ENCODE results near the gene ZDHHC21.

The ZDHHC21 gene

DNA sequence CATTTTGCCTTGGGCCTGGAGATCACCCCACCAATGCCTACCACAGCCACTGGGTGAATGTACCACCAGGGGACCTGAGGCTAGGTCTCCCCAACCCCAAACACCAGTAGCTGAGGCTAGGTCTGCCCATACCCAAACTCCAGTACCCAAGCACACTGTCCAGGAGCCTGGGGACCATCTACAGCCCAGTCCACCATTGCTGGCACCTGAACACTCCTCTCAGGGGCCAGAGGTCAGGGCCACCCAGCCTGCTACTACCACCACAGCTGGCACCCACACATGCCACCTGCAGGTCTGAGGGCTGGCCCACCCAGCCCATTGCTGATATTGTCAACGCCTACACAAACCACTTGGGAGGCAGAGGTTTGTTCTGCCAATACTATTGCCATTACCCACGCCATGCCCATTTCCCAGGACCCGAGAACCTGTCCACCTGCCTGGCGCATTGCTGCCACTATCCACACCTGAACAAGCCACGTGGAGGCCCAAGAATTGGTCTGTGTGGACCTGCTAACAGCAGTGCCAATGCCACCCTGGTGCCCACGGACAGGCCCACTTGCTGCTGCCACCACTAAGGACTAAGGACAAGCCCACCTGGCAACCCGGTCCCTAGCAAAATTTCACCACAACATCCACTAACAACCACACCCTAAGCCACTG lies 59.2 kb downstream of the ZDHHC21 start:
- no peak for DNase-seq
- intact Hi-C loops (cut with DNase I): no loop called here

DNA sequence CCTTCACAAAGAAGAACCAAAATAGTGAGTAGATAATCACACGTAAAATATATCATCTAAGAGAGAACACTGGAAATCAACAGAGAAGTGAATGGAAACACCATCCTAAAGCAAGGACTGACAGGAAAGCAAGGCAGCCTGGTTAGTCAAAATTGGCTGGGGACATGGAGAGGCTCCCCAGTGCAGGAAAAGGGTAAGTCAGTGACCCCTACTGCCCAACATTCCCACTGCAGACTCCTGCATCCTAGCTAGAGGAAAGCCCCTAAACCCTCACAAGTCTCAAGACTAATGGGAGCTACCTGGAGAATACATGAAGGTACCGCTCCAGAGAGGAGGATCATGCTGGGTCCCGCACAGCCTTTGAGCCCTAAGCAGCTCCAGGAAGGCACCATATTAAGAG lies 60.1 kb downstream of the ZDHHC21 start:
- intact Hi-C loops (cut with DNase I): no loop called here
- no peak for DNase-seq

- intact Hi-C loops (cut with DNase I): no loop called here
- peak in 2 of 42 donors; percentile 6 to 44 for DNase-seq
Observed at GRCh38 chr9:14627513-14627912, 65.7 kb downstream of the ZDHHC21 start.

GRCh38 chr9:14618836-14619420 lies 74.3 kb downstream of the ZDHHC21 start:
- intact Hi-C loops (cut with DNase I): no loop called here
- DNase-seq: no peak

DNA sequence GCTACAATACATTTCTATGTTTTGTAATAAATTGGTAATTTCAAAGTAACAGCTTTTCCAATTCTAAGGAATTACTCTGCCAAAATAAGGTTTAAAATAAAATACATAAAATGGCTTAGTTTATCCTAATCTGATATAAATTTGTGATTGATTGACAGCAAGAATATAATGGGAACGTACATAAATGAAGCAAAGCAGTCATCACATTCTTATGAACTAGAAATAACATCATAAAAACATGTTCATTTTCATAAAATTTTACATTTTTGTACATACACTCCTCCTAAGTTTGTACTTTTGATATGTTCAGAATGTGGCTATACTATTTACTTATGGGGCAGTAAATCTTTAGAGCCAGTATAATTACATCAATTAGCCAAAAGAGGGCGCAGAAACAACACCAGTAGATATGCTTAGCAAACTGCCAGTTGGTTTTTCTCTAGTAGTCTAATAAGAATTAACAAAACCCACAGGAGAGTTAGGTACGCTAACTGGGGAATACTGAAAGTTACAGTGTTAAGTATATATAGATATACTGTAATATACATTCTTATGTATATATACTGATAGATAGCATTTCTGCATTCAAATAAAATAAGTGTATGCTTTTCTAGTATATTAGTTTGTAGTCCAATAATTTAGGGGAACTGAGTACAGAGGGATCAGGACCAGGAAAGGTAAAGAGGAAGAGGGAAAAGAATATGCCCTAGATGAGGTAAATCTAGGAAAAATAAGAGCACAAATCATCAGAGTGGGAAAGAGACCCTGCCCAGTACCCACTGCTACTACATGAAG lies 76.8 kb downstream of the ZDHHC21 start:
- intact Hi-C loops (cut with DNase I): no loop called here
- peak in 3 of 42 donors; percentile 9 to 19 (median 18) for DNase-seq

- intact Hi-C loops (cut with DNase I): no loop called here
- no peak for DNase-seq
Observed at GRCh38 chr9:14608540-14608939, 84.7 kb downstream of the ZDHHC21 start.

DNA sequence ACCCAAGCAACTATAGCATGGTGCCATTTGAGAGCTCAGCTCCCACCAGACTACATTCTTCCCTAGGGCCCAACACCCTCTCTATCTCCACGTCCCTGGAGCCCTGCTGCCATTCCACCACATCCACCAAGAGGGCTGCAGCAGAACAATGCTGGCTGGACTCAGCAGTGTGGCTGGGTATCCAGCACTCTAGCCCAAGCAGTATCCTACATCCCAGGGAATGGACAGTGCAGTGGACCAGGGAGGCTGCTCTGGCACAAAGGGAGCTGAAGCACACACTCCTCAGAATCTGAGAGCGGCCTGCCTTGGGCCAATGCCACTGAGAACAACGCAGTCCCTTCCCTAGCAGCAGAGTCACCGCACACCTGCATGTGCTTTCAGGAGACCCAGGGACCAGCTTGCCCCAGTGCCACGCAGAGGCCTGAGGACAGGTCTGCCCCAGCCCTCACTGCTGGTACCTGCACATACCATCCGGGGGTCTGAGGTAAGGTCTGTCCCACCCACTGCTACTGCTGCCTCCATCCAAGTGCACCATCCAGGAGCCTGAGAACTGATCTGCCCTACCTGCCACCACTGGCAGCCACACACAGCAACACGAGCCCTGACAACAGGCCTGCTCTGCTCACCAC lies 95.9 kb downstream of the ZDHHC21 start:
- intact Hi-C loops (cut with DNase I): no loop called here
- DNase-seq: no peak

GRCh38 chr9:14593406-14593805 lies 99.8 kb downstream of the ZDHHC21 start:
- no peak for DNase-seq
- intact Hi-C loops (cut with DNase I): no loop called here

GRCh38 chr9:14591411-14591810 lies 101.8 kb downstream of the ZDHHC21 start:
- DNase-seq: no peak
- intact Hi-C loops (cut with DNase I): no loop called here

GRCh38 chr9:14585730-14586473 lies 107.3 kb downstream of the ZDHHC21 start:
- intact Hi-C loops (cut with DNase I): no loop called here
- no peak for DNase-seq

GRCh38 chr9:14584571-14584970 lies 108.7 kb downstream of the ZDHHC21 start:
- intact Hi-C loops (cut with DNase I): no loop called here
- DNase-seq: no peak

- intact Hi-C loops (cut with DNase I): no loop called here
- no peak for DNase-seq
Observed at GRCh38 chr9:14578030-14578429, 115.2 kb downstream of the ZDHHC21 start.

DNA sequence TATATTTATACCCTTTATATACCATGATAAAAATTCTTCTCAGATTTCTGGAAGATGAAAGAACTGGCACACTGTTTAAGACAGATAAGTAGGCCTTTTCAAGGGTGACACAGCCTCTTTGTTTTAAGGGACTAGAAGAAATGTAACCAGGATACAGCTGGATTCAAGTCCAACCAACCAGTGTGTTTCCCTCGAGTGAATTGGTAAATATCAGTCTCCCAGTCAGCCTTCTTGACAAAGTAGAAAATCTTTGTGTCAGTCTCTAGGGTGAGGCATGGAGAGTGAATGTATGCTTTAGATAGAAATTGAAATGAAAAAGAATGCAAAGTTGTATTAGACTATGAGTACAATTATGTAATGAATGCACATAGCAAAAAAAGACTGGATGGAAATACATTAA lies 119.1 kb downstream of the ZDHHC21 start:
- no peak for DNase-seq
- intact Hi-C loops (cut with DNase I): no loop called here

DNA sequence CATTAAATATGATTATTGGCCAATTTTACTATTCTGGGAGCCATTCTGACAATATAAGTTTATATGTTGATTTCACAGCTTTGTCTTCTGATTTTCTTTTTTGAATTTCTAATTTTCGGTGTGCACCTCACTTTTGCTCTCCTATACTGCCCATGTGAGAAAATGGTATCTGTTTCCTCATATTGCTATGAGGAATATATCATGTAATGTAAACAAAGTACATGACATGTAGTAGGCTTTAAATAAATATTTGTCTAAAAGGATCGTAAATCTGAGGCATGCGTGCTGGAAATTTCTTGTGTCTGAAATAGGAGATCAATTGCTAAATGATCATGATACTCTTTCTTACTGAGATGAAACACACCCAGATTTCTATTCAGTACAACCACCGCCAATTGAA lies 119.9 kb downstream of the ZDHHC21 start:
- intact Hi-C loops (cut with DNase I): no loop called here

DNA sequence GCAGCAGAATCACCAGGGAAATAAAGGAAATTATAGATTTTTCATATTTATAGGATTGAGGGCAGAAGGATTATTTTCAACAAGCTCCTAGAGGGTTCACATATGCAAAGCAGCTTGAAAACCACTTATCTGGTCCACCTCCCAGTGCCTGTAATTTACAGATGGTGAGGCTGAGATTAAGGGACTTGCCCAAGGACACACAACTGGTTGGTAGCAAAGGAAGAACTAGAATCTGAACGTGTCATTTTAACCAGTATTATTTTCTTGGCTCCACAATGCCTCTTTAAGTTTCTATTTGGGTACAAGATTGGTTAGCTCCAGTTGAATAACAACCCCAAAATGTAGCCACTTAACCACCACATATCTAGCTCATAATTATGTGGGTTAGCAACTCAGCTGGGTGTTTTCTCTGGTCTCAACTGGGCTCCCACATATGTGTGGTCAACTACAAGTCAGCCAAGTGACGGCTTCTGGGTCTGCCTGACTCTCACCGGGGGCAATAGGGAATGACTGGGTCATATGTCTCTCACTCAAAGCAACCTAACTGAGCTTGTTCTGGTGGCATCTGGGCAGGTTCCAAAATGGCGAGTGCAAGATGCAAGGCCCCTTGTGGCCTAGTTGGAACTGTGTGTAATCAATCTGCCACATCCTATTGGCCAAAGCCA lies 127.7 kb downstream of the ZDHHC21 start:
- no peak for DNase-seq
- intact Hi-C loops (cut with DNase I): no loop called here

More for the DNA sequence above, 119.9 kb downstream of the ZDHHC21 start:
- no peak for DNase-seq

DNA sequence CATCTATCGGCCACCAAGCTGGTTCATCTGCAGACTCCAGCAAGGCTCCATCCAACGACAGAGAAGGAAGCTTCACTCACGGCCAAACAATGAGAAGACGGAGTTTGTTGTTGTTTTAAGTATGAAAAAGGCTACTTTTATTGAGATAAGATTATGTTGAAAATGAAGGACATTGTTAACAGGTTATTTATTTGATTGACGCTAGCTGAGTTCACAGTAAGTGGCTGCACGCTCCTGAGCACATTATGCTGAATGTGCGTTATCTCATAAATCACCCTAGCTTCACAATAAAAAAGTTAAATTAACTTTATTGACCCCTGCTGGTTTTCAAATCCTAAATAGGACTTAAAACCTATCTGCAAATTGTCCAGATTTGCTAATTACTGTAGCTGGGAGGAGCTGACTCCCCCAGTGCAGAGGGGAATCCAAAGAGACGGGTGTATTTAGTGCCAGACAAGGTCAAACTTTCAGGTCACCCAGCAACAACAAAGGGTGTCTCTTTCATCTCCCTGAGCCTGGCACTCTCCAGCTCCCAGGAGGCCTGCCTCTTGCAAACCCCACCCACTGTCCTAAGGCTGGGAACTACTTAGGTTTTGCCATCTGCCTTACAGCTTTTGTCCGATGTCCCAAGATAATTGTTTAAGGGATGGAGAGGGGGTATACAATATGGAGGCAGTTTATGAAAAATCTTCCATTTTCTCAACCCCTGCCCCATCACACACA lies 129.2 kb downstream of the ZDHHC21 start:
- DNase-seq: no peak
- intact Hi-C loops (cut with DNase I): no loop called here

DNA sequence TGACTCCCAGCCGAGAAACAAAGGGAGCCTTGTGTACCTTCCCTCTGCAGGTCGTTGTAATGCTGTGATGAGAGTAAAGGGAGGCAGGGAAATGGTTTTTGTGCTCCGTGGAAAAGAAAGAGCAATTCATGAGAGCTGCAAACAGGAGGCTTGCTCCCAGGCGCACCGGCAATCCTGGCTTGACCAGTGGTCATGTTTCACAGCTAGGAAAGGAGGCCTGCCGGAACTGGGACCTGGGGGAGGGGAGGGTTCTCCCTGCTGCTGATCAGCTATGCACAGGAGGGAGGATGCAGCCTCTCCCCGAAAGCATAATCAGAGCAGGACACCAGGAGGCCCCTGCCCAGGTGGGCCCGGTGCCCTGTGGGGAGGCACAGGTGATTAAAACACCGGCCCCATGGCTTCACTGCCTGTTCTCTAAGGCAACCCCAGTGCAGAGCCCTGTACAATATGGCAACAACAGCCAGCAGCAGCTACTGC lies 131.3 kb downstream of the ZDHHC21 start:
- intact Hi-C loops (cut with DNase I): no loop called here
- DNase-seq: peak in 1 of 42 donors; percentile 9

Data from head of caudate nucleus (tissue), 42 donors.